NB4 (cell line): ENCODE measurements around the gene STRA6.

Experiments used
- DNase-seq: peaks from one replicate; pipeline ENCODE4 v3.0.0; 2010; ENCODE audit warnings: low read depth
- H3K4me3 ChIP-seq: one replicate; pipeline ENCODE4 v1.5.1; 2011; ENCODE audit warnings: mild to moderate bottlenecking, low read depth, low read length, moderate library complexity
- CTCF ChIP-seq: IDR thresholded peaks from one replicate; pipeline ENCODE4 v1.5.1; 2012; ENCODE audit warnings: low read depth, low read length
- MYC ChIP-seq: IDR thresholded peaks from 2 replicates; pipeline ENCODE4 v1.6.1; 2011; ENCODE audit warnings: low read depth, low read length
- POLR2A ChIP-seq: IDR thresholded peaks from 2 replicates; pipeline ENCODE4 v1.6.1; 2011; ENCODE audit warnings: mild to moderate bottlenecking; ENCODE audit not compliant: insufficient read length; ENCODE audit errors: extremely low read depth
- TF ChIP-seq, protein P1 (sequence below): IDR thresholded peaks from 2 replicates; pipeline ENCODE4 v1.6.1; 2011; ENCODE audit warnings: low read depth, low read length

Gene STRA6

DNA sequence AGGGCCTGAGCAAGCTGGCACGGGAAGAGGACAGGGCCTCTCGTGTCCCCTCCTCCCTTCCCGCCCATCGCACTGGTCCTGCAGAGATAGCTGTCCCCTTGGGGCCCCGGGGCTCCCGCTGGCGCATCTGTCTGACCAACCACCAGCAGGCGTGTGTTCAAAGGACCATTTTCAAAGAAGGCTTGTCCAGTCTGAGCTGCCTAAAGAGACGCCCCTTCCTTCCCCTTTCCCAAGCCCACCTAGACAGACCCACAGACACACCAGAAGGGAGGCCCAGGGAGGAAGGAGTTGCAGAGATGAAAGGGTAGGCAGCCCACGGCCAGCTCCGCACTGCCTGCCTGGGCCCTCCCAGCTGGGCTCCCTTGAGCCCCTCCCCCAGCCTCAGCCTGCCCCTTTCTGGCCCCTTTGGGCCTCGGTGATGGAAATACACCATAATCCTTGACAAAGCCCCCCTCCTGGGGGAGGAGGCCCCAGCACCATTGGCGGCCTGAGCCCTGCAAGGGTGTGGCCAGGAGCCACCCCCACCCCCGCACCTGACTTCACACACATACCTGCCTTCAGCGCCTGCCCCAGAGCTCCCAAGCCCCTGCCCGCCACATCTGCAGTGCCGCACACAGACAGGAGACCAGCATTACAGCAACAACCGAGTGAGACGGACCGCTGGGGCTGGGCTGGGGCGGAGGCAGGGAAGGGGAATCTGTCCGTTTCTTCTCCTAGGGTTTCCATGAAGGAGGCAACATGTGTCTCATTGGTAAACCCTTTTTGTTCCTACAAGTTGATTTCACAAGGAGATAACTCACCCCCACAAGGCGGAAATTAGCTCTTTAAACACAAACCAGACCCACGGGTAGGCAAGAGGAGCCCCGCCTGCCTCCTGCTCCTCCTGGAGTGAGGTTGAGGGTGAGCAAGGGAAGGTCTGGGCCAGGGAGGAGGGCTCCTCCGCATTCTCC, at the start of gene STRA6:
TSS of gene STRA6 (minus strand) at position 336 of the 950 bp plus-strand sequence. CDS start 520 bp downstream, outside the sequence.
- DNase-seq = peak; percentile 88
- peak within 1 kb of the TSS; percentile 28 for H3K4me3 ChIP-seq
- TF ChIP-seq, protein P1, sequence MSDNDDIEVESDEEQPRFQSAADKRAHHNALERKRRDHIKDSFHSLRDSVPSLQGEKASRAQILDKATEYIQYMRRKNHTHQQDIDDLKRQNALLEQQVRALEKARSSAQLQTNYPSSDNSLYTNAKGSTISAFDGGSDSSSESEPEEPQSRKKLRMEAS = no peak
- 0 out of 2 replicates have a peak, but pooled peaks have one; percentile 25 for TF ChIP-seq MYC

- DNase-seq = no peak
- TF ChIP-seq, protein P1 = no peak
- TF ChIP-seq MYC (no peak), CTCF (no peak), POLR2A (no peak)
- H3K4me3 ChIP-seq = no peak overlapping the region
These were observed 49.7 kb upstream of the STRA6 start for GRCh38 chr15:74252291-74252690.

DNA sequence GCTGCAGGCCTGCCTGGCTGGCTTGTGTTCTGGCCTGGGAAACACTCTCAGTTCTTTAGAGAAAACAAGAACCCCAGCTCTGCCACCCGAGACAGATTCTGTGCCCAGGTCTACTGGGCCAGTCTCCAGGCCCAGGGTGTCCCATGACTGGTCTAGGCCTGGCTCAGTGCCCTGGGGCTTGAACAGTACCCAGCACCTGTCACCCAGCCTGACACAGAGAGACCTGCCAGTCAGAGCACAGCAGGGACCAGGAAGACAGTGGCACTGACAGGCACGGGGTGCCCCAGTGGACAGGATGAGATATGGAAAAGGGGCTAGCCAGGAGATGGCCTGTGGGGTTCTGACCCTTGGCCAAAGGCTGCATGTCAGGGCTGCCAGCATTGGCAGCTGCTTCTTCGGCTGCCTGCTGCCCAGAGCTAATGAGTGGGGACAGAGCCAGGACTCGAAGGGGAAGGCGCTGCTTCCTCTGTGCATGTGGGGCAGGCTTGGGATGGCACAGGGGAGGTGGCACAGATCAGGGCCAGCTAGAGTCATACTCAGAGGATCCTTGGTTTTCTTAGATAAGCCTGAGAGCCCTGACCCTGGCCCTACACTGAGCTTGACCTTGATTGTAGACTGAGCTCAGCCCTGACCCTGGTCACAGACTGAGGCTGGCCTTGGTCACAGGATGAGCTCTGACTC, 48.7 kb upstream of the STRA6 start:
- TF ChIP-seq CTCF (no peak), POLR2A (no peak), MYC (no peak)
- TF ChIP-seq, protein P1 = no peak
- no peak for DNase-seq
- no peak overlapping the region for H3K4me3 ChIP-seq

- DNase-seq = no peak
- TF ChIP-seq, protein P1 = no peak
- TF ChIP-seq CTCF = no peak
- no peak for TF ChIP-seq MYC
- TF ChIP-seq POLR2A = no peak
- no peak overlapping the region for H3K4me3 ChIP-seq
These were observed 47.7 kb upstream of the STRA6 start for GRCh38 chr15:74250266-74250665.

DNA sequence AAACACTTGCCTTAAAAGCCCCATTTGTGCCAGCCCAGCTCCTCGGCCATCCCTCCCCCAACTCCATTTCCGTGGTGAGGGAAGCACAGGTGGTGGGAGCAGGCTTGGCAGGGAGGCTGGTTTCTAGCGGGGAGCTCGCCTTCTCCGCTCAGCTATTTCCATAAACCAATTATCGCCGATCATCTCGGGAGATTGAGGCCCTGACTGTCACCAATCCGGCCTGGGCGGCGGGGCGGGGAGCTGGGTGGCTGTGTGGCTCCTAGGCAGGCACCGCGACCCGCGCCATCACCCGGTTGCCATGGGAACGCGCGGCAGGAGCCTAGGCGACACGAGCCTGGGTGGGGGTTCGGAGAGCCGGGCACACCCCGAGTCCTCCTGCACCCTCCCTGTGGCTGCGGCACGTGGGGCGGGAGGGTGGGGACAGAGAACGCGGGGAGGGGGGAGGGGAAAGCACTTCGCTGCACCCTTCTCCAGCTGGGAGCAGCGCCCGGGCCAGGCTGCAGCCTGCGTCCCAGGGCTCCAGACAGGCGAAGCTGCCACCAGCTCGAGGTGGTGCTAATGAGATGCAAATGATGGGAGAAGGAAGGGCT, 42.9 kb upstream of the STRA6 start:
- TF ChIP-seq CTCF (no peak), POLR2A (no peak), MYC (no peak)
- TF ChIP-seq, protein P1 = no peak
- no peak overlapping the region for H3K4me3 ChIP-seq

More for the DNA sequence above, 42.9 kb upstream of the STRA6 start:
- DNase-seq = no peak
